K562 (cell line): ENCODE measurements around the gene GRIK2. TPM values are rescaled to one million over a fixed set of nuclear protein-coding genes. Genes with fewer than 3 reads are reported as not detected.

ENCODE experiments used
- ATAC-seq: fragments of 200-7000 bp; cut with Tn5 transposase; 3 replicates; pipeline ENCODE4 v1.9.1; 2020; ENCODE audit warnings: moderate library complexity
- BruUV-seq: library from RNA; stranded (reverse); fragments of 400-500 nt; replicated peaks from 2 replicates; lab custom pipeline; 2021; lab: Mats Ljungman, UMichigan
- CTCF ChIA-PET: fragments of 300-600 bp; formaldehyde crosslinking; extraction: SDS; loops from one replicate; lab custom pipeline; 2021; ENCODE audit warnings: low intra/inter-chr PET ratio; lab: Yijun Ruan, JAX
- POLR2A ChIA-PET: fragments of 300-600, 350-650 bp; sonication (Branson Sonifier 250); formaldehyde crosslinking; extraction: SDS; loops from one replicate; lab custom pipeline; 2021; ENCODE audit warnings: antibody characterized with exemption, inconsistent platforms; lab: Yijun Ruan, JAX
- DNase-seq, 4 experiments: peaks; one replicate each; pipeline versions ENCODE4 v3.0.0 to v3.0.0-alpha.2; 2011 to 2018; ENCODE audit warnings: low spot score in 3 of 4, mixed read lengths in 3 of 4; ENCODE audit errors: extremely low read depth in 1 of 4
- FAIRE-seq: peaks from 2 replicates; lab custom pipeline; 2011; peaks lifted over from hg19 to GRCh38; lab: Jason Lieb, UNC
- H2AFZ ChIP-seq: 2 replicates; pipeline ENCODE4 v1.6.0; 2011; ENCODE audit warnings: low read depth, low read length, control low read depth, inconsistent platforms
- H3K27ac ChIP-seq: fragments of 200-600 bp; 3 replicates; pipeline ENCODE4 v1.8.0; 2011; ENCODE audit warnings: low read depth, mild to moderate bottlenecking, control low read depth, inconsistent platforms, low read length, moderate library complexity, mixed read lengths; ENCODE audit errors: extremely low read depth
- H3K27me3 ChIP-seq, 2 experiments: fragments of 300-600 bp in 1 of 2; 2 replicates in 1 of 2; 3 replicates in 1 of 2; pipeline versions ENCODE4 v1.6.0 to v1.8.0; 2011; ENCODE audit warnings: inconsistent platforms in 2 of 2, low read length in 2 of 2, mild to moderate bottlenecking in 1 of 2, mixed read lengths in 1 of 2, moderate library complexity in 1 of 2; ENCODE audit not compliant: control insufficient read depth in 2 of 2, insufficient read depth in 2 of 2
- H3K36me3 ChIP-seq: fragments of 300-600 bp; 3 replicates; pipeline ENCODE4 v1.8.0; 2011; ENCODE audit warnings: mild to moderate bottlenecking, low read length, inconsistent platforms; ENCODE audit not compliant: control insufficient read depth, insufficient read depth
- H3K4me1 ChIP-seq, 2 experiments: fragments of 200-600 bp in 1 of 2; replicated peaks in 1 of 2; 2 replicates in 1 of 2; 3 replicates in 1 of 2; pipeline versions ENCODE4 v1.5.1 to v1.8.0; 2011; ENCODE audit warnings: inconsistent platforms in 2 of 2, low read length in 2 of 2, mild to moderate bottlenecking in 1 of 2, mixed read lengths in 1 of 2, moderate library complexity in 1 of 2; ENCODE audit not compliant: control insufficient read depth in 2 of 2, insufficient read depth in 2 of 2
- H3K4me2 ChIP-seq: 2 replicates; pipeline ENCODE4 v1.6.1; 2011; ENCODE audit warnings: low read length, control low read depth, inconsistent platforms, mixed read lengths; ENCODE audit not compliant: insufficient read depth
- H3K4me3 ChIP-seq: fragments of 200-600 bp; sonication (generic), shearing (Covaris generic); 2 replicates; pipeline ENCODE4 v1.5.1; 2016; ENCODE audit warnings: control low read depth, inconsistent platforms
- H3K79me2 ChIP-seq: fragments of 200-600 bp; 3 replicates; pipeline ENCODE4 v1.8.0; 2011; ENCODE audit warnings: low read length, inconsistent platforms; ENCODE audit not compliant: control insufficient read depth, insufficient read depth
- H3K9ac ChIP-seq, 2 experiments: 2 replicates each; pipeline versions ENCODE4 v1.6.0 to v1.6.1; 2011; ENCODE audit warnings: low read depth in 2 of 2, low read length in 2 of 2, control low read depth in 1 of 2, inconsistent platforms in 1 of 2, mild to moderate bottlenecking in 1 of 2, mixed read lengths in 1 of 2; ENCODE audit not compliant: insufficient read depth in 1 of 2
- H3K9me1 ChIP-seq: one replicate; pipeline ENCODE4 v1.6.0; 2011; ENCODE audit warnings: inconsistent platforms, mild to moderate bottlenecking, low read length, moderate library complexity; ENCODE audit not compliant: control insufficient read depth, insufficient read depth
- H3K9me3 ChIP-seq: replicated peaks from 2 replicates; pipeline ENCODE4 v1.5.1; 2011; ENCODE audit warnings: low read depth, low read length, inconsistent platforms; ENCODE audit not compliant: control insufficient read depth, insufficient read depth
- H4K20me1 ChIP-seq: replicated peaks from 2 replicates; pipeline ENCODE4 v1.6.1; 2011; ENCODE audit warnings: low read length, inconsistent platforms, mixed read lengths; ENCODE audit not compliant: control insufficient read depth, insufficient read depth
- ARHGAP35 ChIP-seq: fragments of 450-650 bp; IDR thresholded peaks from 2 replicates; pipeline ENCODE4 v1.6.1; 2018; ENCODE audit not compliant: partially characterized antibody
- BDP1 ChIP-seq: IDR thresholded peaks from 3 replicates; pipeline ENCODE4 v1.6.1; 2011; ENCODE audit not compliant: insufficient read length, insufficient read depth
- CHD1 ChIP-seq: fragments of 200-600 bp; sonication (generic); IDR thresholded peaks from one replicate; pipeline ENCODE4 v1.6.1; 2012; ENCODE audit warnings: mild to moderate bottlenecking, moderate library complexity, low read length, inconsistent platforms
- CREBBP ChIP-seq: IDR thresholded peaks from one replicate; pipeline ENCODE4 v1.6.1; 2012; ENCODE audit warnings: low read depth, mild to moderate bottlenecking, control low read depth, inconsistent platforms, low read length
- GTF2A2 ChIP-seq: IDR thresholded peaks from 2 replicates; pipeline ENCODE4 v1.6.1; 2016; ENCODE audit warnings: mild to moderate bottlenecking, missing genetic modification characterization, missing compliant biosample characterization
- NR2C2 ChIP-seq, 2 experiments: fragments of 200-800 bp in 1 of 2; sonication (Bioruptor generic) in 1 of 2; sonication (generic) in 1 of 2; formaldehyde crosslinking in 1 of 2; IDR thresholded peaks; 2 replicates each; pipeline versions ENCODE4 v1.6.1 to v1.8.0; 2016 to 2022; ENCODE audit warnings: mild to moderate bottlenecking in 1 of 2, missing compliant biosample characterization in 1 of 2, missing genetic modification characterization in 1 of 2, missing genetic modification reagents in 1 of 2
- NR2F6 ChIP-seq: fragments of 450-650 bp; formaldehyde crosslinking; IDR thresholded peaks from 2 replicates; pipeline ENCODE4 v1.4.0; 2020; ENCODE audit warnings: mild to moderate bottlenecking
- RBM15 ChIP-seq: fragments of 200-400 bp; formaldehyde crosslinking; IDR thresholded peaks from 2 replicates; pipeline ENCODE4 v1.6.1; 2018; ENCODE audit warnings: mild to moderate bottlenecking, low read length, moderate library complexity; ENCODE audit not compliant: insufficient read depth
- SMAD1 ChIP-seq: fragments of 150-350 bp; IDR thresholded peaks from 2 replicates; pipeline ENCODE4 v1.6.1; 2014; ENCODE audit warnings: low read length, low read depth; ENCODE audit not compliant: partially characterized antibody
- SMARCE1 ChIP-seq: fragments of 450-650 bp; IDR thresholded peaks from 2 replicates; pipeline ENCODE4 v1.7.1; 2016; ENCODE audit warnings: mild to moderate bottlenecking
- SNRNP70 ChIP-seq: fragments of 200-400 bp; formaldehyde crosslinking; optimal IDR thresholded peaks from 2 replicates; pipeline ENCODE3; 2017; ENCODE audit warnings: low read depth, low read length
- TRIM24 ChIP-seq, 2 experiments: fragments of 450-650 bp; IDR thresholded peaks; 2 replicates each; pipeline ENCODE4 v1.6.1; 2016
- ZNF263 ChIP-seq: sonication (generic); formaldehyde crosslinking; IDR thresholded peaks from 2 replicates; pipeline ENCODE4 v1.8.0; 2022; ENCODE audit warnings: mild to moderate bottlenecking, missing genetic modification reagents, borderline replicate concordance
- WGBS: fragments of 100-300 bp; shearing (Covaris generic); methylation state at CpG from one replicate; pipeline ENCODE4 v1.1.6; 2016; ENCODE audit warnings: low coverage, mixed read lengths; ENCODE audit not compliant: insufficient coverage; ENCODE audit errors: missing lambda C conversion rate; 5-methylcytosine and 5-hydroxymethylcytosine counted together
- in situ Hi-C: fragments of 300-500 bp; cut with MboI; formaldehyde crosslinking; loops from 4 replicates; pipeline ENCODE4 v1.15.0; 2018; ENCODE audit warnings: inconsistent platforms, mixed read lengths
- intact Hi-C: fragments of 100-400 bp; cut with micrococcal nuclease; formaldehyde crosslinking; loops from 2 replicates; pipeline ENCODE4 v1.14.2; 2022
- polyA plus RNA-seq, 8 experiments: library from polyadenylated mRNA; depleted of rRNA in 4 of 8; stranded (reverse) in 5 of 8; unstranded in 3 of 8; fragments of >200 nt; fragmentation: Nextera tagmentation in 2 of 8; fragmentation: Illumina TruSeq in 1 of 8; extraction: Ambion mirVana in 2 of 8; extraction: Trizol in 1 of 8; gene quantifications; 2 replicates each; pipeline versions ENCODE4 v1.2.1 to v1.2.3, GENCODE V29; 2011 to 2014; ENCODE audit warnings: inconsistent platforms in 1 of 8, missing spikeins in 1 of 8
- total RNA-seq, 7 experiments: library from RNA; depleted of rRNA in 6 of 7; stranded (reverse); fragments of >200 nt in 6 of 7; fragmentation: Illumina TruSeq in 2 of 7; extraction: Trizol in 2 of 7; gene quantifications; 2 replicates each; pipeline versions ENCODE4 v1.2.1 to v1.2.3, GENCODE V29; 2011 to 2021; ENCODE audit warnings: low replicate concordance in 1 of 7
- TF ChIP-seq, protein P1 (sequence below): sonication (generic); formaldehyde crosslinking; IDR thresholded peaks from 2 replicates; pipeline ENCODE4 v1.8.0; 2022; ENCODE audit warnings: mild to moderate bottlenecking, missing genetic modification reagents, borderline replicate concordance
- TF ChIP-seq, protein P2 (sequence below): fragments of 250-450 bp; sonication (Bioruptor Pico); IDR thresholded peaks from 2 replicates; pipeline ENCODE4 v1.8.0; 2021; ENCODE audit warnings: moderate library complexity, mild to moderate bottlenecking, inconsistent platforms
- TF ChIP-seq, protein P3 (sequence below): fragments of 450-650 bp; IDR thresholded peaks from 2 replicates; pipeline ENCODE4 v1.6.1; 2016

GRIK2 gene
- total and polyA plus RNA-seq, 9 of the 15 experiments (the other 6 are each of a cell fraction or from before 2014, with no cell fraction given) = not detected

DNA sequence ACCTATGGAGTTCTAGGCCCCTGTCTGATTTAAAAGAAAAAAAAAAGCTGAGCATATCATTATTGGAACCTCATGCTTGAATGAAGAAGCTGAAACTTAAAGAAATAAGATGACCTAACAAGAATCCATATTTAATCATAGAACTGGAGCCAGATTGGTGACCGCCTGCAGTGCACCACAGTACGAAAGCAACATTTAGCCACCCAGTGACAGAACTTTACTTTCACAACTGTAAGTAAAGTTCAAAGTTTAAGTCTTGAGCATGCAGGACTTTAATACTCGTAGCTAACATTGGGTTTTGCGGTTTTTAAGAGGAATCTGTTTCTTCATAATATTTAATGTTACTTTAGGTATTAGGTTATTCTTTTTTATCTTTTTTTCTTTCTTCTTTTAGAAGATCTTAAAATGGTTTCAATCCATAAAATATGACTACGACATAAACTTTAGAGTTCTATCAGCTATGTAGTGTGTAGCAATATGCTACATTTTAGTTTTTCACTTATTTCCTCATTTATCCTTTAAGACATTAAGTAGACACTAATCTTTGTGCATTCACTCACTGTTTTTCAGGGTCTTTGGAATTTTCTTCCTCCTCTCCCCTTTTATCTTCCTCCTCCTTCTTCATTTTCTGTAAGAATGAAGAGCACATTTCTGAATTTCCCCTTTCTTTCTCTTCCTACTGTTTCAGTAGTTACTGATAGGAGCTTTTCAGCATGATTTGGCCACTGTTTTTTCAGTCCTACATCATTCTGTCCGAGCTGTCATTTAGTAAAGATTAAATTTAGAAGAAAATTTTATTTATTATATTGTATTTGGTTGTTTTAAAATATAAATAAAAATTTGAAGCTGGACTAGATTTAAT, 514.1 kb downstream of the GRIK2 start:
- no peak overlapping the region for H2AFZ ChIP-seq
- H3K9me3 ChIP-seq = no peaks in the 10 kb centered on the region
- DNase-seq (no peak), FAIRE-seq (no peak), ATAC-seq (no peak)
- H3K4me3 ChIP-seq = no peak overlapping the region
- no peaks in the 10 kb centered on the region for H3K9me1 ChIP-seq
- H3K27me3 ChIP-seq = no peaks in the 10 kb centered on the region
- H4K20me1 ChIP-seq = no peaks in the 10 kb centered on the region
- H3K27ac ChIP-seq = no peak overlapping the region
- intact Hi-C loops (loop anchor here (10.0 kb wide), 1 partner anchor 723 kb away; no protein-coding TSS in a partner anchor), in situ Hi-C loops (no loop called here)
- TF ChIP-seq NR2C2 (CRISPR knock-in tag; IDR thresholded peaks at IDR 0.05) (no peak), NR2C2 (tag; IDR thresholded peaks at IDR 0.05) (no peak), TRIM24 (IDR thresholded peaks at IDR 0.05) (no peak), SNRNP70 (no peak), CREBBP (no peak), CHD1 (no peak), ARHGAP35 (no peak), SMARCE1 (no peak), NR2F6 (CRISPR knock-in tag) (no peak), RBM15 (no peak), BDP1 (no peak), ZNF263 (no peak), SMAD1 (no peak), GTF2A2 (no peak)
- TF ChIP-seq, protein P1, sequence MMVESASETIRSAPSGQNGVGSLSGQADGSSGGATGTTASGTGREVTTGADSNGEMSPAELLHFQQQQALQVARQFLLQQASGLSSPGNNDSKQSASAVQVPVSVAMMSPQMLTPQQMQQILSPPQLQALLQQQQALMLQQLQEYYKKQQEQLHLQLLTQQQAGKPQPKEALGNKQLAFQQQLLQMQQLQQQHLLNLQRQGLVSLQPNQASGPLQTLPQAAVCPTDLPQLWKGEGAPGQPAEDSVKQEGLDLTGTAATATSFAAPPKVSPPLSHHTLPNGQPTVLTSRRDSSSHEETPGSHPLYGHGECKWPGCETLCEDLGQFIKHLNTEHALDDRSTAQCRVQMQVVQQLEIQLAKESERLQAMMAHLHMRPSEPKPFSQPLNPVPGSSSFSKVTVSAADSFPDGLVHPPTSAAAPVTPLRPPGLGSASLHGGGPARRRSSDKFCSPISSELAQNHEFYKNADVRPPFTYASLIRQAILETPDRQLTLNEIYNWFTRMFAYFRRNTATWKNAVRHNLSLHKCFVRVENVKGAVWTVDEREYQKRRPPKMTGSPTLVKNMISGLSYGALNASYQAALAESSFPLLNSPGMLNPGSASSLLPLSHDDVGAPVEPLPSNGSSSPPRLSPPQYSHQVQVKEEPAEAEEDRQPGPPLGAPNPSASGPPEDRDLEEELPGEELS (CRISPR knock-in tag) = no peak
- TF ChIP-seq, protein P2, sequence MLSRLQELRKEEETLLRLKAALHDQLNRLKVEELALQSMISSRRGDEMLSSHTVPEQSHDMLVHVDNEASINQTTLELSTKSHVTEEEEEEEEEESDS = no peak
- TF ChIP-seq, protein P3, sequence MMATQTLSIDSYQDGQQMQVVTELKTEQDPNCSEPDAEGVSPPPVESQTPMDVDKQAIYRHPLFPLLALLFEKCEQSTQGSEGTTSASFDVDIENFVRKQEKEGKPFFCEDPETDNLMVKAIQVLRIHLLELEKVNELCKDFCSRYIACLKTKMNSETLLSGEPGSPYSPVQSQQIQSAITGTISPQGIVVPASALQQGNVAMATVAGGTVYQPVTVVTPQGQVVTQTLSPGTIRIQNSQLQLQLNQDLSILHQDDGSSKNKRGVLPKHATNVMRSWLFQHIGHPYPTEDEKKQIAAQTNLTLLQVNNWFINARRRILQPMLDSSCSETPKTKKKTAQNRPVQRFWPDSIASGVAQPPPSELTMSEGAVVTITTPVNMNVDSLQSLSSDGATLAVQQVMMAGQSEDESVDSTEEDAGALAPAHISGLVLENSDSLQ = no peak
- 1% methylated on average over 6 of the region's 6 CpGs for WGBS
- no peaks in the 10 kb centered on the region for H3K36me3 ChIP-seq
- H3K4me1 ChIP-seq = no peaks in the 10 kb centered on the region
- H3K79me2 ChIP-seq = no peaks in the 10 kb centered on the region
- no peak overlapping the region for H3K4me2 ChIP-seq
- CTCF ChIA-PET = no interaction called here
- no peak overlapping the region for H3K9ac ChIP-seq
- BruUV-seq = no TSS peak
- POLR2A ChIA-PET = no interaction called here
